Suprapubic skin (tissue), 4 donors: ENCODE data around the gene EIF2B1. TPM values are rescaled to one million over a fixed set of nuclear protein-coding genes. Genes with fewer than 3 reads are reported as not detected.

Experiments
- DNase-seq, 2 donors: peaks; one replicate each; pipeline ENCODE4 v3.0.0-alpha.2; 2019; ENCODE audit warnings: low spot score in 2 of 2
- H3K27ac ChIP-seq: fragments of 200-600 bp; sonication (generic); one replicate; pipeline ENCODE4 v1.5.1; 2019
- H3K27me3 ChIP-seq: fragments of 200-600 bp; sonication (generic); one replicate; pipeline ENCODE4 v1.5.1; 2019
- H3K36me3 ChIP-seq: fragments of 200-600 bp; sonication (generic); one replicate; pipeline ENCODE4 v1.5.1; 2019
- H3K4me1 ChIP-seq: fragments of 200-600 bp; sonication (generic); one replicate; pipeline ENCODE4 v1.5.1; 2019
- H3K4me3 ChIP-seq: fragments of 200-600 bp; sonication (generic); one replicate; pipeline ENCODE4 v1.5.1; 2019; ENCODE audit warnings: mild to moderate bottlenecking
- H3K9me3 ChIP-seq: fragments of 200-600 bp; sonication (generic); one replicate; pipeline ENCODE4 v1.5.1; 2019
- EP300 ChIP-seq: sonication (generic); formaldehyde crosslinking; IDR thresholded peaks from one replicate; pipeline ENCODE4 v1.6.1; 2017; ENCODE audit warnings: antibody characterized with exemption
- POLR2A ChIP-seq, 2 donors: fragments of 450-650 bp; IDR thresholded peaks; one replicate each; pipeline ENCODE4 v1.6.1; 2017; ENCODE audit warnings: antibody characterized with exemption in 2 of 2, mild to moderate bottlenecking in 2 of 2, moderate library complexity in 2 of 2
- POLR2AphosphoS5 ChIP-seq, 3 donors: sonication (generic); formaldehyde crosslinking; IDR thresholded peaks; one replicate each; pipeline ENCODE4 v1.6.1; 2017; ENCODE audit warnings: antibody characterized with exemption in 3 of 3
- WGBS: methylation state at CpG from one replicate; pipeline ENCODE4 v1.1.5; 2018; 5-methylcytosine and 5-hydroxymethylcytosine counted together
- total RNA-seq, 4 donors: library from RNA; depleted of rRNA; stranded (reverse); fragments of >200 nt; gene quantifications; one replicate each; pipeline ENCODE4 v1.1.0, GENCODE V29; 2016
- TF ChIP-seq, protein P1 (sequence below), 2 donors: fragments of 200-600 bp in 1 of 2; fragments of 450-650 bp in 1 of 2; sonication (generic) in 1 of 2; IDR thresholded peaks; one replicate each; pipeline ENCODE4 v1.5.1; 2016 to 2019; ENCODE audit warnings: antibody characterized with exemption in 2 of 2, mild to moderate bottlenecking in 1 of 2, moderate library complexity in 1 of 2

Gene EIF2B1
- total RNA-seq, 4 donors from 2014 or later = 122 to 214 (median 188) TPM

DNA sequence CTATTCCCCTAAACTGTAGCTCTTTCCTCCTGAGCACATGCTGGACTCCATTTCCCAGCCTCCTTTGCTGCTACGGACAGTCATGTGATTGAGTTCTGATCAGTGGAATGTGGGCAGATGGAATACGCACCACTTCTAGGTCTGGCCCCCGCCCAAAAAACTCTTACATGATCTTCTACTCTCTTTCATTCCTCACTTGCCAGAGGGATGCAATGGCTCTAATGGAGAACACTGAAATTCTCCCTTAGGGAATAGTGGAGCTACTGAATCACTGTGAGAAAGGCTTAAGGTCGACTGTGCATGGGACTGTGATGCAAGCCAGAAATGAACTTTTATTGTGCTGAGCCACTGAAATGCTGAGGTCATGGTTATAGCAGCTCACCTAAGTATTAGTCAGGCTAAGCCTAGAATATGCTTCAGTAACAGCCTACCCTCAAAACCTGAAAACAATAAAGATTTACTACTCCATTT is 62.1 kb downstream of the EIF2B1 start:
- H3K4me3 ChIP-seq = no peak overlapping the region
- H3K4me1 ChIP-seq = no peaks in the 10 kb centered on the region
- no peaks in the 10 kb centered on the region for H3K36me3 ChIP-seq
- WGBS = 29% methylated on average over 4 of the region's 4 CpGs
- H3K27ac ChIP-seq = no peak overlapping the region
- H3K27me3 ChIP-seq = no peaks in the 10 kb centered on the region
- no peak for TF ChIP-seq EP300
- no peak for TF ChIP-seq POLR2AphosphoS5 (IDR thresholded peaks at IDR 0.05)
- no peak for TF ChIP-seq POLR2A (IDR thresholded peaks at IDR 0.05)
- TF ChIP-seq, protein P1, sequence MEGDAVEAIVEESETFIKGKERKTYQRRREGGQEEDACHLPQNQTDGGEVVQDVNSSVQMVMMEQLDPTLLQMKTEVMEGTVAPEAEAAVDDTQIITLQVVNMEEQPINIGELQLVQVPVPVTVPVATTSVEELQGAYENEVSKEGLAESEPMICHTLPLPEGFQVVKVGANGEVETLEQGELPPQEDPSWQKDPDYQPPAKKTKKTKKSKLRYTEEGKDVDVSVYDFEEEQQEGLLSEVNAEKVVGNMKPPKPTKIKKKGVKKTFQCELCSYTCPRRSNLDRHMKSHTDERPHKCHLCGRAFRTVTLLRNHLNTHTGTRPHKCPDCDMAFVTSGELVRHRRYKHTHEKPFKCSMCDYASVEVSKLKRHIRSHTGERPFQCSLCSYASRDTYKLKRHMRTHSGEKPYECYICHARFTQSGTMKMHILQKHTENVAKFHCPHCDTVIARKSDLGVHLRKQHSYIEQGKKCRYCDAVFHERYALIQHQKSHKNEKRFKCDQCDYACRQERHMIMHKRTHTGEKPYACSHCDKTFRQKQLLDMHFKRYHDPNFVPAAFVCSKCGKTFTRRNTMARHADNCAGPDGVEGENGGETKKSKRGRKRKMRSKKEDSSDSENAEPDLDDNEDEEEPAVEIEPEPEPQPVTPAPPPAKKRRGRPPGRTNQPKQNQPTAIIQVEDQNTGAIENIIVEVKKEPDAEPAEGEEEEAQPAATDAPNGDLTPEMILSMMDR (IDR thresholded peaks at IDR 0.05) = no peak
- DNase-seq = peak in 1 of 2 donors; percentile 80
- no peaks in the 10 kb centered on the region for H3K9me3 ChIP-seq

Other genes starting within 250 kb of the EIF2B1 start
- gene KMT5A, start 249.6 kb downstream of the EIF2B1 start, total RNA-seq = 10 to 100 TPM; 52.2 to 70.1 (median 60.8) TPM
- gene RILPL2, start 197.0 kb downstream of the EIF2B1 start, total RNA-seq = 1 to 10 TPM; 3.2 to 6.1 (median 4.3) TPM
- 10 to 100 TPM; 16.2 to 33.8 (median 20.3) TPM for gene SNRNP35, start 175.5 kb downstream of the EIF2B1 start, total RNA-seq
- 10 to 100 TPM; 16.4 to 36.2 (median 24.2) TPM for gene RILPL1, start 100.0 kb downstream of the EIF2B1 start, total RNA-seq
- 100 to 1,000 TPM in 1 of 4 donors, 10 to 100 TPM in 3; 61.6 to 101 (median 80.8) TPM for gene TMED2, start 49.1 kb downstream of the EIF2B1 start, total RNA-seq
- gene DDX55, start 31.6 kb downstream of the EIF2B1 start, total RNA-seq = 10 to 100 TPM; 23.6 to 57.1 (median 42.2) TPM
- gene GTF2H3, start 143 bp upstream of the EIF2B1 start, total RNA-seq = 10 to 100 TPM; 14.4 to 33.3 (median 23.3) TPM
- gene TCTN2, start 37.4 kb upstream of the EIF2B1 start, total RNA-seq = 10 to 100 TPM; 10.2 to 31.9 (median 16.0) TPM
- gene ATP6V0A2, start 78.7 kb upstream of the EIF2B1 start, total RNA-seq = 10 to 100 TPM; 30.0 to 64.4 (median 37.9) TPM
- gene DNAH10, start 128.6 kb upstream of the EIF2B1 start, total RNA-seq = 1 to 10 TPM in 1 of 4 donors, under 1 TPM in 2, not detected in 1; 0.13 to 1.2 (median 0.19) TPM